Adrenal gland (tissue), 5 donors: Measurements from ENCODE around the gene NR5A1.

ENCODE experiments used
- CTCF ChIP-seq, 6 experiments: fragments of 450-650 bp in 4 of 6; fragments of 200-600 bp in 2 of 6; sonication (generic) in 1 of 6; IDR thresholded peaks; 1 replicate in 5 of 6; 2 replicates in 1 of 6; pipeline versions ENCODE4 v1.5.1 to v1.8.0; 2016 to 2021; ENCODE audit warnings: antibody characterized with exemption in 6 of 6, mild to moderate bottlenecking in 2 of 6, moderate library complexity in 1 of 6
- POLR2A ChIP-seq, 2 donors: fragments of 450-650 bp; IDR thresholded peaks; one replicate each; pipeline ENCODE4 v1.6.1; 2017; ENCODE audit warnings: antibody characterized with exemption in 2 of 2, mild to moderate bottlenecking in 2 of 2, moderate library complexity in 1 of 2
- donor health status: DM: no; HTN: no; CAD: no.

DNA sequence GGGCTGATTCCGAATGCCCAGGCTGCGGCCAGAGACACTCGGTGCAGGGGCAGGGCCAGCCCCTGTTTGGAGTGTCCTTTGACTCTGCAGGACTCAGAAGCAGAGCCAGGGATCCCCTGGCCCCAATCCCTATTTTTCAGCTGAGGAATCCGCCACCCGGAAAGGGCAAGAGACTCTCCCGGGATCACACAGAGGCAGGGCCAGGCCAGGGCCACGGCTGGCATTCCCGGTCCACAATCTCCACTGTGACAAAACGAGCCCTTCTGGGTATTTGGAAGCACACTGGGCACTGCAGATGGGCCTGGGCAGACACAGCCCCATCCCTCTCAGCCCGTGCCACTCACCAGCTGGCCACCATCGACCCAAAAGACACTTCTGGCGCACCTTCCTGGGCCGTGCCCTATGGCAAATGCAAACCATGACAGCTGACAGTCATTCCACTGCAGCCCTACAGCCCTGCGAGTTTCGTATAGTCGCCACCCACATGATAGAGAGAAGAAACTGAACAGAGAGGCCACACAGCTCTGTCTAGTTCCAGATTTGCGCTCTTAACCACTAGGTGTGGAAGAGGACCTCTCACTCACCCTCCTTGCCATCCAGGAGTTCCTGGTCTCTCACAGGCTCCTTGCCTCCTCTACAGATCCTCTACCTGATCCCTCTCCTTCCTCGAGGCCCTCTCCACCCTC is 13.3 kb downstream of the NR5A1 start:
- TF ChIP-seq POLR2A (IDR thresholded peaks at IDR 0.05) (no peak), CTCF (IDR thresholded peaks at IDR 0.05) (no peak)
